HG02610 (cell line): ENCODE results near the gene CLPSL2.
"Not testable (repeated sequence)": the region's sequence is repeated elsewhere in the genome, so short reads cannot be mapped to it uniquely, and the experiment has no call there.

ENCODE experiments used
- ATAC-seq: cut with Tn5 transposase; IDR thresholded peaks from one replicate; pipeline ENCODE4 v1.9.1; 2021; ENCODE audit warnings: mild to moderate bottlenecking, moderate library complexity; ENCODE audit not compliant: unreplicated experiment

Gene CLPSL2

DNA sequence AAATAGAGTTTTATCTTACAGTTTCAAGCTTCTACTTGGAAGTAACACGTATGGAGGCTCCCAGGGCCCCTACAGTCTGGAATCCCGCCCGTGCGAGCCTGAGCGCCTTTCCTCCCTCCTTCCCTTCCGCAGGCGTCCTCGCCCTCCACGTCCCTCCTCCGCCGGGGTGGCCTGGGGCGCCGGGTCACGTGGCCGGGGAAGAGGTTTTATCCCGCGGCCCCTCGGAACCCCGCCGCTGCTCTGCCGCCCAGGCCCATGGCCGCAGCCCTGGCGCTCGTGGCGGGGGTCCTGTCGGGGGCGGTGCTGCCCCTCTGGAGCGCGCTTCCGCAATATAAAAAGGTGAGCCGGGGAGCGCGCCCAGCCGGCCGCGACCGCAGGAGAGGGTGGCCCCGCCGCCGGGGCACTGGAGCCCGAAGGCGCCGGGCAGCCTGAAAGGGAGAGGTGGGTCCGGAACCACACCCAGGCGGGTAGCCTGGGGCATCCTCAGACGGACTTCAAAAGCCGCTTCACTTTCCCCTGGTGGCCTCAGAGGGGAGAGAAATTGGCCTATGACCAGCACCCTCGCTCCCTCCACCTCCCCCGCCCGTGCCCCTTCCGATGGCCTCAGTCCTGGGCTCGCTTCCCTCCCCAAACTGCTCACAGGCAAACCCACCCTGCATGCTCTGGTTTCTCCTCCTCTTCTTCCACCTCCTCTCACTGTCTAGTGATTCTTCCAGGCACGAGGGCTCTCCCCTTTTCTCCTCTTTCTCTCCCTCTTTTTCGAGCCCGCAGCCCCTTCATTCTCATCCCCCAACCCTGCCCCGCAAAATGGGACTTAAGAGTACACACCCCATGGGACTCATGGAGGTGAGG is at the start of gene CLPSL2:
TSS of gene CLPSL2 (plus strand) at position 235 of the 852 bp plus-strand sequence. CDS start at position 256, 21 bp downstream.
- ATAC-seq, result no peak

DNA sequence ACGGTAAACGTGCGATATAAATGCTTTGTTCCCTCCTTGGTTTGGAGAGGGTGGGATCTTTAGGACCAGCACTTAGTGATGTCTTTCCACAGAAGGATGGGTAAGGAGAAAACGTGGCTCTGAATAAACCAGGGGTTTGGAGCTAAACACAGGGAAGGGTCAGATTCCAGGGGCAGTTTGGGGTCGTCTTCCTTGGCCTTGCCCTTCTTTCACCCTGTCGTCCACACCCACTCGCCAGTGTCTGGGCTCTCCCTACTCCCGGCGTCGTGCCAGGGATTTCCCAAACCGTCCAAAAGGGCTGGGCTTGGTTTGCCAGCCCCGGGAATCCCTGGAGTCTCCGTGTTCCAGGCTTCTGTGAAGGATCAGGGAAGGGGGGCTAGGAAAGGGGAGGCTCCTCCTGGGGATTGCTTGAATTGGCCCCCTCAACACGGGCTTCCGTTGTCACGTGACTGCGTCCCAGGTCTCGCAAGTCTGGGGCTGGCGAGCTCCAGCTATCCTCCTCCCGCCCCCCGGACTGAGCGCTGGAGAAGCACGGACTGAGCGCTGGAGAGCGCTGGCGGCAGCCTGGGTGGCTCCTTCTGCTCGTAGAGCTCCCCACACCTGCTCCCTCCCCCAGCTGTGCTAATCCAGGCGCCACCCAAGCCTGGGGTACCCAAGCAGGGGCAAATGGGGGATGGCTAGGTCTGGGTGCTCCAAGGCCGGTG is 49.0 kb upstream of the CLPSL2 start:
- ATAC-seq, result peak; percentile 6

GRCh38 chr6:35727935-35728682 is 48.3 kb upstream of the CLPSL2 start:
- ATAC-seq, result peak; percentile 41

GRCh38 chr6:35728683-35729678 is 47.4 kb upstream of the CLPSL2 start:
- no peak for ATAC-seq

DNA sequence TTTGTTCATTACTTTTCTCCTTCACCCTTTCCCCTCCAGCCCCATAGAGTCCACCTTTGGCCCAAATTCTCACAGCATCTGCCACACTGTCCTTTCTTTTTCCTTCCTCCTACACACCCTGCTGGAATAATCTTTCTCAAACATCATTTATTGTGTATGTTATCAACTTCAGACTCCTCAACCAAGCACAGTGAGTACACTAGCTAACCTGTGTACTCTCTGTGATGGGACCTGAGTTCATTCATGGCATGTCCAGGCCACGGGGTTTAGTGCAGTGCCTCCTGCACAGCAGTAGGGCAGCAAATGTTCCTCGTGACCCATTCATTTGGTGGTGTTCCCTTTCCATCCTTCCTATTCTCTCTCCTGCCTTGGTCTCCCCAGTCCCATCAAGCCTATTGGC is 46.7 kb upstream of the CLPSL2 start:
- ATAC-seq, result no peak

DNA sequence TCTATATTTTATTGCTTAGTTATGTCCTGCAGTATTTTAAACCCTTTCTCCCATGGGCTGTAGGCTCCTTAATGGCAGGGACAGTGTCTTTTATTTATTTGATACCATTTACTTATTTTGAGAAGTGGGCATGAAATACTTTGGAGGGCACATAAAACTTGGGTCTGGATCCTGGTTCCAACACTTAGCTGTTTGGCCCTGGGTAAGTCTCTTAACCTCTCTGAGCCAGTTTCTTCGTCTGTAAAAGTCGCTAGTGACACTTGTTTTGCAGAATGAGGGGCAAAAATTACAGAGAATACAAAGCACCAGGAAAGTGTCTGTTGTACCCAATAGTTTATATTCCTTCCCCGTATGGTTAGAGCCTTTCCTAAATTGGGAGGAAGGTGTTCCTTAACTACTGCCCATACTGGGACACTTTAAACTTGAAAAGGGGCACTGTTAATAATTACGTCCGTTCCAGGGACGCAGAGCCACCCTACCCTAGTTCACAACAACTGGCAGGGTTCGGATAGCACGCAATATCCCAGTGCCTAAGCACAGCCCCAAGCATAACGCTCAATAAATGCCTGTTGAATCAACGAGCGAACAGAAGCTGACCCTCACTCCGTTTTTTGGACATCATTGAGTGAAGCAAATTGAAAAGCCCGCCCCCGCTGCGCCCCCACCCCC is 45.5 kb upstream of the CLPSL2 start:
- no peak for ATAC-seq

DNA sequence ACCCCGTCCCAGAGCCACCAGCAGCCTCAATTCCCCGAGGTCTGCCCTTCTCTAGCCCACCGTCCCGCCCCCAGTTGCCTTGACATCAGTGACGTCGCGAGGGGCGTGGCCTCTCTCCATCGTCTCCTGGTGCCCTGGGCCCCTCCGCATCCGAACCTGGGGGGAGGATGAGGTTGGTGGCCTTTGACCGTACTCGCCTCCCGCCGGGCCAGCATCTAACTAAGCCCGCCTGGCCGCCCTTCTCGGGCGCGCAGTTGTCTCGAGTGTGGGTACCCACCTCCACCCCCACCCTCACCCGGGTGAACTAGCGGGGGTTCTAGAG is 45.0 kb upstream of the CLPSL2 start:
- ATAC-seq, result peak; percentile 45

- peak; percentile 56 for ATAC-seq
Measured at GRCh38 chr6:35731736-35732532, 44.5 kb upstream of the CLPSL2 start.

DNA sequence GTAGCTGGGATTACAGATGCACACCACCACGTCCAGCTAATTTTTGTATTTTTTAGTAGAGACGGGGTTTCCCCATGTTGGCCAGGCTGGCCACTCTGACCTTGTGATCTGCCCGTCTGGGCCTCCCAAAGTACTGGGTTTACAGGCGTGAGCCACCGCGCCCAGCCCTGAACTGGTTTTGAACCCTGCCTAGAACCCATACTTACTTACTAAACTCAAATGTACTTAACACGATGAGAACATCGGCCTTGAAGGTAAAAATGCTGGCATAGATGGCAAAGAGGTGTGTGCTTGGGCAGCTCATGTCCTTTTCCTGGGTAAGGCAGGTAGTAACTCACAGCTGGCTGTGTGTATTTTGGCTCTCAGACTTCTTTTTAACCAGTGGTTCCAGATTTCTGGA is 42.8 kb upstream of the CLPSL2 start:
- ATAC-seq, result no peak

- not testable (repeated sequence) for ATAC-seq
Measured at GRCh38 chr6:35734319-35734718, 42.1 kb upstream of the CLPSL2 start.

DNA sequence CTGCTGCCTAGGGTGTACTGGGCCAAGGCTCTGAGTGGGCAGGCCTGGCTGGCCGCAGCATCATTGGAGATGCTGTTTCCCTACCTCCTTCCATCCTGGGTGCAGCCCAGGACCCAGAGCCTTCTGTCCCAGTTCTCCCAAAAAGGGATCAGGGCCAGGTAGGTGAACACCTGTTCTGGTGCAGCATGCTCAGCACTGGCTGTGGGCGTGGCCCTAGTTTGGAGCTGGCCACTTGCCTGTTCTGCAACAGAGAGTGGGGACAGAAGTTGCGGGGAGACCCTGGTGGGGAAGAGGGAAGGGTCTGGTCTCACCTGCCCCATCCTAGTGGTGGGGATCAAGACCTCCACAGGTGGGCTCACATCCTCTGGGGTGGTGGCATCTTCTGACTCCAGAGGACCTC is 40.9 kb upstream of the CLPSL2 start:
- ATAC-seq, result no peak

DNA sequence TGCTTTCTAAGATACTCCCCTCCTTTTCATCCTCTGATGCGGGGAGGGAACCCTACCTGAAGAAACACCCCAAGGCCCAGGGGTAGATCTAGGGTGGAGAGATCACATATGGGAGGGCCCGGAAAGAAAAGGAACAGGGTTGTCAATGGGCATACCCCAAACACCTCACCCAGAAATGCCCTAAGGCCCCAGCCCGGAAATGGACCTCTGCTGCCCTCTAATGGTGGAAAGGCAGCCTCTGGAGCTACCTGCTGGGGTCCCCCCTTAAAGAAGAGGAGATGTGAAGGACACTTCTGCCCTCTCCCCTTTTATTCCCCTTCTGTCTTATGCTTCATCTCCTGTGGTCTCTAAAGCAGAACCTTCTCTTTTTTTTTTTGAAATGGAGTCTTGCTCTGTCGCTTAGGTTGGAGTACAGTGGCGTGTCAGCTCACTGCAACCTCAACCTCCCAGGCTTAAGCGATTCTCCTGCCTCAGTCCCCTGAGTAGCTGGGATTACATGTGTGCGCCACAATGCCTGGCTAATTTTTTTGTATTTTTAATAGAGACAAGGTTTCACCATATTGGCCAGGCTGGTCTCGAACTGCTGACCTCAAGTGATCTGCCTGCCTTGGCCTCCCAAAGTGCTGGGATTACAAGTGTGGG is 40.0 kb upstream of the CLPSL2 start:
- ATAC-seq, result no peak

DNA sequence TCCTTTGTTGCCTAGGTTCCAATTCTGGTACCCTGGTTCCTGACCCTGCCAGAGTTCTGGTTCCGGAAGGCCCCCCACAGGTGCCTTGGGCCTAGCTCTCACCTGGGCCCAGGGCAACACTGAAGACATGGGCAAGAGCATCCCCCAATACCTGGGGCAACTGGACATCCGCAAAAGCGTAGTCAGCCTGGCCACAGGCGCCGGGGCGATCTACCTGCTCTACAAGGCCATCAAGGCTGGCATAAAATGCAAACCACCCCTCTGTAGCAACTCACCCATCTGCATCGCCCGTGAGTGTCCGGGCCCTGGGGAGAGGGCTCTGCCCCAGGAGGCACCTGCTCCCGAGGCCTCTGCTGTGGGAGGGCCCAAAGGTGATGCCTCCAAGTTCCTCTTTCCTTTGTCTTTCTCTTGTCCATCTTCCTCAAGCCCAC is 39.4 kb upstream of the CLPSL2 start, which contains the start of gene ARMC12:
TSS of gene ARMC12 (plus strand) at position 51 of the 431 bp plus-strand sequence. CDS start at position 128, 77 bp downstream.
- ATAC-seq, result no peak

DNA sequence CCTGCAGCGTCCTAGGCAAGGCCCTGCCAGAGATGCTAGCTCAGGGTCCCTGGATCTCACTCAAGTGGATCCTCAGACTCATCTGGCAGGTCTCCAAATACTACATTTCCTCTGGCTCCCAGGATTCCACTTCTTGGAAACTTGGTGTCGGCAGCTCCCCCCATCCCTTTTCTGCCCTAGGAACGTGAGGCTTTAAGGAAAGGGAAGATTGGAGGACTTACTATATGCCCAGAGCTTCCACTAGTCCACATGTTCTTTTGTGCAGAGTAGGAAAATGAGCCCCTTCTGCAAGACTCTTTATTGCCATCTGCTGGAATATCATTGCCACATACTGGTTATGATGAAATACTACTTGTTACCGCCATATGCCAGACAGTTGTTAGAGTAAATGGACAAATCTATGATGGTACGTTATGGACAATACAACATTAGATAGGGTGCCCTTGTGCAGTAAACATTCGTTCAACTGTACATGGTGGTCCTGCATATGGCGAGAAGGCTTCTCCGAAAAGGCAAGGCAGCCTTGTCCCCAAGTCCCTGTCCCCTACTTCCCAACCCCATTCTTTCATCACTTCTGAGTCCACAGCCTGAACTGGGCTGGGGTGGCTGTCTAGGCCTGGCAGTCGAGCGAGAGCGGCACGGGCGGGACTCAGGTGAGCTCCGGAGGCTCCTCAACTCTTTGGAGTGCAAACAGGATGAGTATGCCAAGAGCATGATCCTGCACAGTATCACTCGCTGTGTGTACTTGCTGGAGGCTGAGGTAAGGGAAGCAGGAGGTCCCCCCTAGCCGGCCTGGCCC is 38.8 kb upstream of the CLPSL2 start:
- no peak for ATAC-seq

DNA sequence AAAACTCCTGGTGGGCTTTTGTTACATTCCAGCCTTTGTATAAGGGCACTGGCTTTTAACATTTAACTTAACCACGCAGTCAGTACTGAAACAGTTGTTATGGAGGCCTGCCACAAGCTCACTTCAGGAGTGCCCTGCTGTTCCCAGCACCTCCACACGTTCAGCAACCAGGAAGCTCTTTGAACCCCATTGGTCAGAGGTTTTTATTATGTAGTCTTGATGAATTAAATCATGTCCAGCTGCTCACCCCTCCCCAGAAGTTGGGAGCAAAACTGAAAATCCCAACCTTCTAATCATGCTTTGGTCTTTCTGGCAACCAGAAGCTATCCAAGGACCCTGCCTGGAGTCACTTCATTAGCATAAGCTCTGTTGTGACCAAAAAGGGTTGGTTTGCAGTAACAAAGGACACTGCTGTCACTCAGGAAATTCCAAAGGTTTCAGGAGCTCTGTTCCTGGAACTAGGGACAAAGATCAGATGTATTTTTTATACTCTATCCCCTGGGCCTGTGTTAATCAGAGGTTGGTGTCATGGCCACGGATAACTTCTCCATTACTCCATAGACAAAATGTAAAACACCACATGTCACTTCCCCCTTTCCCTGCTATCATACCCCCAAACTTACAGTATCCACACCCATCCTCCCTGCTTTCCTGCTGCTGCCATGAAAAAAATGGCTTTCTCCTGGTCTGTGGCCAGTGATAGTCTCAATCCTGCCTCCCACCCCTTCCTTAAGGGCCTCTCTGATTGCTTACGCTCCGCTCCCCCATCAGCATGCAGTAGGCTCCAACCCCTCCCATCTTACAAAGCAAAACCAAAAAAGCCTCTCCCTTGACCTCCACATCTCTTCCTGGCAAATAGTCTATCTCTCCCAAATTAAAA is 36.5 kb upstream of the CLPSL2 start:
- ATAC-seq, result no peak

DNA sequence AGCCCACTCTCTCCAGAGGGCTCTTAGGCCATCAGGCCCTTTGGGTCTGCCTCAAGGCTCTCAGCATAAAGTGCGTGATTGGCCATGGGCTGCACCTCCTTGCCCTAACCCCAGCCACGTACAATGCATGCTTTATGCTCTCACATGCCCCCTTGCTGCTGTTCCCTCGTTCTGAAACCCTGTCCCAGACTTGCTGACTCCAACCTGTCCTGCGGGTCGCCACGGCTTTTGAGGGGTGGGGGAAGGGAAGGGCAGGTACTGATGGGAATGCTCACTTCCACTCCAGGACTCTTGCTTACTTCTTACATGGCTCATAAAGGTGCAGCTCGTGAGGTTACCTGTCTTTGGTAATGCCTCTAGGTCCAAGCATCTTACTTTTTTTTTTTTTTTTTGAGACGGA is 33.6 kb upstream of the CLPSL2 start:
- ATAC-seq, result no peak

- ATAC-seq, result no peak
Measured at GRCh38 chr6:35745509-35745908, 30.9 kb upstream of the CLPSL2 start.
